Embryonic facial prominence (tissue), 1 donor: ENCODE results near the gene SH2D3A.
"Not testable (repeated sequence)": the region's sequence is repeated elsewhere in the genome, so short reads cannot be mapped to it uniquely, and the experiment has no call there.

Experiments
- DNase-seq: peaks from one replicate; pipeline ENCODE4 v3.0.0-alpha.2; 2016; ENCODE audit errors: extremely low spot score

The SH2D3A gene

GRCh38 chr19:6790194-6791128 lies 23.2 kb upstream of the SH2D3A start:
- DNase-seq: no peak

- no peak for DNase-seq
These were observed 21.7 kb upstream of the SH2D3A start for GRCh38 chr19:6788896-6789295.

- no peak for DNase-seq
These were observed 20.2 kb upstream of the SH2D3A start for GRCh38 chr19:6787393-6787792.

- DNase-seq: no peak
These were observed 12.0 kb upstream of the SH2D3A start for GRCh38 chr19:6779206-6779605.

- no peak for DNase-seq
These were observed 11.2 kb upstream of the SH2D3A start for GRCh38 chr19:6778386-6778785.

- DNase-seq: no peak
These were observed 10.2 kb upstream of the SH2D3A start for GRCh38 chr19:6777434-6777833.

GRCh38 chr19:6776999-6777398 lies 9.8 kb upstream of the SH2D3A start:
- no peak for DNase-seq

- DNase-seq: not testable (repeated sequence)
These were observed 8.8 kb upstream of the SH2D3A start for GRCh38 chr19:6776045-6776444.

GRCh38 chr19:6774821-6775707 lies 7.8 kb upstream of the SH2D3A start:
- no peak for DNase-seq

GRCh38 chr19:6773323-6773931 lies 6.2 kb upstream of the SH2D3A start:
- no peak for DNase-seq

GRCh38 chr19:6772866-6773322 lies 5.7 kb upstream of the SH2D3A start:
- DNase-seq: no peak

- no peak for DNase-seq
These were observed 5.0 kb upstream of the SH2D3A start, which contains the start of gene VAV1 for GRCh38 chr19:6772028-6772865. TSS of gene VAV1 (plus strand) at chr19:6772708. CDS start at chr19:6772808, 100 bp downstream.

- not testable (repeated sequence) for DNase-seq
These were observed 4.4 kb upstream of the SH2D3A start for GRCh38 chr19:6771648-6772027.

GRCh38 chr19:6769006-6769619 lies 1.9 kb upstream of the SH2D3A start:
- no peak for DNase-seq

GRCh38 chr19:6768236-6768785 lies 1.1 kb upstream of the SH2D3A start:
- no peak for DNase-seq

GRCh38 chr19:6767081-6767356 lies 216 bp downstream of the SH2D3A start:
- no peak for DNase-seq

- no peak for DNase-seq
These were observed 716 bp downstream of the SH2D3A start for GRCh38 chr19:6766357-6767080.

GRCh38 chr19:6765738-6766356 lies 1.4 kb downstream of the SH2D3A start:
- DNase-seq: no peak

- DNase-seq: not testable (repeated sequence)
These were observed 4.9 kb downstream of the SH2D3A start for GRCh38 chr19:6762253-6762797.
